GM19043 (cell line): ENCODE measurements around the gene ADGRB2.

Experiments
- ATAC-seq: cut with Tn5 transposase; IDR thresholded peaks from one replicate; pipeline ENCODE4 v1.9.1; 2021; ENCODE audit warnings: low read depth; ENCODE audit not compliant: unreplicated experiment

Gene ADGRB2

GRCh38 chr1:31764312-31765040 is at the start of gene ADGRB2:
Gene ADGRB2, minus strand, starts transcription at chr1:31764340. Its CDS starts 7,119 bp downstream, at chr1:31757221.
- no peak for ATAC-seq

GRCh38 chr1:31812158-31812829 is 48.2 kb upstream of the ADGRB2 start:
- ATAC-seq, result no peak

GRCh38 chr1:31811605-31812004 is 47.5 kb upstream of the ADGRB2 start:
- no peak for ATAC-seq

GRCh38 chr1:31809698-31810097 is 45.6 kb upstream of the ADGRB2 start:
- no peak for ATAC-seq

GRCh38 chr1:31807273-31808048 is 43.3 kb upstream of the ADGRB2 start:
- ATAC-seq, result no peak

GRCh38 chr1:31805318-31805717 is 41.2 kb upstream of the ADGRB2 start:
- ATAC-seq, result no peak

GRCh38 chr1:31804098-31804497 is 40.0 kb upstream of the ADGRB2 start:
- ATAC-seq, result no peak

GRCh38 chr1:31803610-31804009 is 39.5 kb upstream of the ADGRB2 start:
- ATAC-seq, result no peak

- no peak for ATAC-seq
These were observed 38.3 kb upstream of the ADGRB2 start for GRCh38 chr1:31802190-31803150.

GRCh38 chr1:31801458-31801857 is 37.3 kb upstream of the ADGRB2 start:
- ATAC-seq, result no peak

- no peak for ATAC-seq
These were observed 36.5 kb upstream of the ADGRB2 start for GRCh38 chr1:31800674-31800967.

GRCh38 chr1:31799895-31800673 is 35.9 kb upstream of the ADGRB2 start:
- no peak for ATAC-seq

GRCh38 chr1:31799196-31799894 is 35.2 kb upstream of the ADGRB2 start:
- no peak for ATAC-seq

GRCh38 chr1:31798433-31799195 is 34.5 kb upstream of the ADGRB2 start:
- ATAC-seq, result no peak

- ATAC-seq, result no peak
These were observed 33.9 kb upstream of the ADGRB2 start for GRCh38 chr1:31798086-31798432.

- ATAC-seq, result no peak
These were observed 33.1 kb upstream of the ADGRB2 start for GRCh38 chr1:31797216-31797615.

- ATAC-seq, result no peak
These were observed 32.6 kb upstream of the ADGRB2 start for GRCh38 chr1:31796707-31797106.

- no peak for ATAC-seq
These were observed 31.9 kb upstream of the ADGRB2 start for GRCh38 chr1:31795801-31796621.
